ENCODE results near the gene STOML1.
"Not testable (repeated sequence)": the region's sequence is repeated elsewhere in the genome, so short reads cannot be mapped to it uniquely, and the experiment has no call there.

Gene STOML1

GRCh38 chr15:73960472-73961070 is 31.5 kb downstream of the STOML1 start:
- not testable (repeated sequence) for DNase-seq (ENCODE audit: low spot score)

GRCh38 chr15:73959801-73960200 is 32.3 kb downstream of the STOML1 start:
- no peak for DNase-seq (ENCODE audit: low spot score)

GRCh38 chr15:73959012-73959581 is 33.0 kb downstream of the STOML1 start:
- peak; percentile 87 for DNase-seq (ENCODE audit: low spot score)

DNA sequence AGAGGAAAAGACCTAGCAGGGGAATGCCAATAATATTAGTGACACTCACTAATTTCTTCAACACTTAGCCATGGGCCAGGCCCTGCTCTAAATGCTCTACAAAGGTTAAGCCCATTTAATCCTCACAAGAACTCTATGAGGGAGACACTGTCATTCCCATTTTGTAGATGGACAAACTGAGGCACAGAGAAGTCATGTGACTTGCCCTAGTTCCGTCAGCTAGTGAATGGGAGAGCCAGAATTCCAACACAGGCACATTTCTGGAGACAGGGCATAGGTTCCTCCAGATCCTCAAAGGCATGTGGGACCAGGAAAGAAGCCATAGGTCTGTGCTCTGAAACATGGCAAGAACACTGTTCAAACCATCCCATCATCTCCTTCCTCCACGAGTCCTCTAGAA is 34.3 kb downstream of the STOML1 start:
- no peak for DNase-seq (ENCODE audit: low spot score)

- peak; percentile 86 for DNase-seq (ENCODE audit: low spot score)
These were observed 34.8 kb downstream of the STOML1 start for GRCh38 chr15:73957276-73957675.

GRCh38 chr15:73956743-73957135 is 35.4 kb downstream of the STOML1 start:
- peak; percentile 98 for DNase-seq (ENCODE audit: low spot score)

DNA sequence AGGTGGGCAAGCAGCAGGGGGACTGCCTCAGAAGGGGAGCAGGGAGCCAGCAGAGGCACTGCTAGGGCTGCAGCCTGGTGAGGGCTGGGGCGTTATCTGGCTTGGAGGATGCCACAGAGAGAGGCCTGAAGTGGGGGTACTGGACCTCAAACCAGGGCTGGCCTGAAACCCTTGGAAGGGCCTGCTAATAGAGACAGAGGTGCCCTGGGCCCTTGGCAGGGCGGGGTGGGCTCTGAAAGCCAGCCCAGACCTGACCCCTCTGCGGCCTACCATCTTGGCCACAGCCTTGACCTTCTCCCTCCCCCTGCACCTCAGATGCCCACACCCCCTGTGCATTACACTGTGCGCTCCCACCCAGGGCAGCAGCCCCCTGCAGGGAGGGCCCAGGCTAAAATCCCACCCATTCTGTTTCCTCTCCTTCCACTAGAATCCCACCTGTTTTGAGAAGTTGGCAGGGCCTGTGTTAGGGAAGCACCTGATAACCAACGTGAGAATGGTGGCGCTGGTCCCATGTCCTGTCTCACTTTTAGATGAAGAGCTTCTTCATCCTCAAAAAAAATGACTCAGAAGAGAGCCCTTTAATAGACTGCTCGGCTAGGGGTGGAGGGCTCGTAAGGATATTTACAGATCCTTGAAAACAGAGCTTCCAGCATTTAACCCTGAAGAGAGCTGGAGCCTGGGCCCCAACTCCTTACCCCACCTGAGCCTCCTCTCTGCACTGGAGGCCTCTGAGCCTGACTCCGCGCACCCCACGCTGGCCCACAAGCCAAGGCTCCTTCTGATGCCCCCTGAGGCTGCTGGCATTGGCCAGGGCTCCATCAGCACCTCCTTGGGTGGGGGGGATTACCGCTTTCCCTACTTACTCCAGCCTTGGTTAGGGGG is 36.0 kb downstream of the STOML1 start:
- no peak for DNase-seq (ENCODE audit: low spot score)

DNA sequence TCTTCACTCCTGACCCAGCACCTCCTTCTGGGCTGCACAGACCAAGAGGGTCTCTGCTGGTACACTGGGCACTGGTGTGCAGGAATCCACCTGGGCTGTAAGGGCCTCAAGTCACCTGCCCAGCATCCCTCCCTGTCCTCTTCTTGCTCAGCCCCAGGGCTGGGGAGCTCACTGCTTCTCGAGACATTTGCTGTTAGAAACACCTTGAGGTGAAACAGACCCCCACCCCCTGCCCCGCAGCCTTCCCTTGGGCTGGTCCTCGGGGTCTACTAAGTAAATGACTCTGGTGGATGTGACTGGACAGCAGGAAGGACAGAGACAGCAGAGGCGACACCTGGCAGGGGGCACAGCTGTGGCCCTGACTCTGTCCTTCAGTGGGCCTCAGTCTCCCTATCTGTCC is 36.8 kb downstream of the STOML1 start:
- DNase-seq (ENCODE audit: low spot score): no peak

DNA sequence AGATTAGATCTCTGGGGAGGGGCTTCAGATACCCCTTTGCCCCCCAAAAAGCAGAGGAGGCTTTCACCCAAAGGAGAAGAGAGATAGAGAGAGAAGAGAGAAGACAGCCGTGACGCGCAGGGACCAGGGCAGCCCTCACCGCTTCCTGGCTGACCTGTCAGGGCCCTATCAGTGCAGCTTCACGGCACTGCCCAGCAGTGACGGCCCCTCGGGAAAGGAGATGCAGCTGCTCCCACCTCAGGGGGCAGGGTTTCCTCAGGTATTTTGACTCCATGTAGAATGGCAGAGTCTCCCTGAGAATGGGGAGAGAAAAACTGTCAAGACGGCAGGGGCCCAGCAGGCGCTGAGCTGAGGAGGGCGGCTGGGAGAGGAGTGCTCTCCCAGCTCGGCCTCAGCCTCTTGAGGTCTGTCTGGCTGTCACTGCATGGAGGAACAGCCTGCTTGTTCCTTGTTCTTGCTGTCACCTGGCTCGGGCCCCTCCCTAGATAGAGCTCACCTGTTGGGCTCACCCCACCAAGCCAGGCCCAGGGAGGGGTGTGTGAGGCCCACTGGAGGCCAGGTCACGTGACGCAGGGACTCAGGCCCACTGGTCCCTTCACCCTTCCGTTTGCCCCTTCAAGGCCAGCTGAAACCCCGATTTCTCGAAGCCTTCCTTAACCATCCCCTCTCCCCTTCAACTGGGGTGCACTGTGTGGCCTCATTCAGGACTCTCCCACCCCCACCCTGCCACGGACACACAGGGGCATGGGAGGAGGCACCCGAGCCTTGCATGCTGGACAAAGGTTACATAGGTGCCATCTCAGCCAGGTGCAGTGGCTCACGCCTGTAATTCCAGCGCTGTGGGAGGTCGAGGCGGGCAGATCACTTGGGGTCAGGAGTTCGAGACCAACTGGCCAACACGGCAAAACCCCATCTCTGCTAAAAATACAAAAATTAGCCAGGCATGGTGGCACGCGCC is 37.6 kb downstream of the STOML1 start:
- no peak for DNase-seq (ENCODE audit: low spot score)

DNA sequence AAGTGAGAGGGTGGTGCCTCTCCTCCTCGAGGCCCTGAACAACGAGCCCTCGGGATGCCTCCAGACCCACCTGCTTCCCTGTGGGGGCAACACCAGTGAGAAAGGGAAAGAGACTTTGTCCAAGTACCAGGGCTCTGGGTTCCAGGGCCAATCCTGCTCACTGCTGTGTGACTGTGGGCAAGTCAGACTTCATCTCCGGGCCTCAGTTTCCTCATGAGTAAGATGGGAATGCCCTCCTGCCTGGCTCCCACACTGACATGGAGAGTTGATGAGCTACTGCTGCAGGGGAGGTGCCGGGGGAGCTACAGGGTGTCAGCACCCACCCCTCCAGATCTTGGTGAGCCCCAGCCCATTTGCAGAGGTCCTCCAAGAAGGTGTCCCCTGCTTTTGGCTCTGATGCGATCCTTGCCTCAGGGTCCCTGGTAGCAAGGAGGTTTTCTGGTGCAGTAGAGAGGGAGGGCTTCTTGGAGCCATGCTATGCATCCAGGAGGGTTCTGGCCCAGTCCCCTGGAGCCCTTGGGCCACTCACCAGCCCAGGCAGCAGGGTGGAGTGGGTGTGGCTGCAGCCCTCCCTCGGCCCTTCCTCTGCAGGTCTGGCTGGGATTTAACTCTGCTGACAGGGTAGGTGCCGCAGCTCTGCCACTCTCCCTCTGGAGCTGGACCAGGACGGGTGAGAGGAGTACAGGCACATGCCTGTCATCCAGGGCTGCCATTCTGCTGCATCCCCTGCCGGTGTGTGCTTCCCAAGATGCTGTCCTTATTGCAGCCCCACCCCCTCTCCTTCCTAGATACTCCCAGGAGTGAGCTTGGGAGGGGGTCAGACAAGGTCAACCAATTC is 39.0 kb downstream of the STOML1 start:
- DNase-seq (ENCODE audit: low spot score): no peak

- no peak for DNase-seq (ENCODE audit: low spot score)
These were observed 39.8 kb downstream of the STOML1 start for GRCh38 chr15:73952171-73952912.

DNA sequence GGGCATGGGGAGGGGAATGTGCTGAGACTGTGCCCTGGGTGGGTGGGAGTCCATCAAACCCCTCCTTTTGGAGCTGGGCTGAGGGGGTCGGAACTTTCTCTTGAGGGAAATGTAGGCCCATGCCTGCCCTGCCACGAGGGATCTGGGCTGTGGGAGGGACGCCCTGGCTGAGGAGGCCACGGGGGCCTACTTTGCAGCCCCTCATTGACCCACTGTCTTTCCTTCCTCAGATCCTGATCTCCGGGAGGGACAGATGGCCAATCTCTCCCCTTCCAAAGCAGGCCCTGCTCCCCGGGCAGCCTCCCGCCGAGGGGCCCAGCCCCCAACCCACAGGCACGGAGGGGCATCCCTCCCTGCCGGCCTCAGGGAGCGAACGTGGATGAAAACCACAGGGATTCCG is 40.5 kb downstream of the STOML1 start:
- DNase-seq (ENCODE audit: low spot score): no peak

GRCh38 chr15:73950831-73951561 is 41.1 kb downstream of the STOML1 start:
- DNase-seq (ENCODE audit: low spot score): peak; percentile 91

DNA sequence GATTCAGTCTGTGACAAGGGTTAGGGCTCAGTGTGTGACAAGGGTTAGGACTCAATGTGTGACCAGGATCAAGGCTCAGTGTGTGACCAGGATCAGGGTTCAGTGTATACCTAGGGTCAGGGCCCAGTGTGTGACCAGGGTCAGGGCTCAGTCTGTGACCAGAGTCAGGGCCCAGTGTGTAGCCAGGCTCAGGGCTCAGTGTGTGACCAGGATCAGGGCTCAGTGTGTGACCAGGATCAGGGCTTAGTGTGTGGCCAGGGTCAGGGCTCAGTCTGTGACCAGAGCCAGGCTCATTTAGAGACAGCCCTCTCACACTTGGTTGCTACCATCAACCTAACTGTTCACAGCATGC is 41.6 kb downstream of the STOML1 start:
- DNase-seq (ENCODE audit: low spot score): no peak

GRCh38 chr15:73949496-73949895 is 42.6 kb downstream of the STOML1 start:
- no peak for DNase-seq (ENCODE audit: low spot score)

- DNase-seq (ENCODE audit: low spot score): no peak
These were observed 43.1 kb downstream of the STOML1 start for GRCh38 chr15:73948982-73949381.

DNA sequence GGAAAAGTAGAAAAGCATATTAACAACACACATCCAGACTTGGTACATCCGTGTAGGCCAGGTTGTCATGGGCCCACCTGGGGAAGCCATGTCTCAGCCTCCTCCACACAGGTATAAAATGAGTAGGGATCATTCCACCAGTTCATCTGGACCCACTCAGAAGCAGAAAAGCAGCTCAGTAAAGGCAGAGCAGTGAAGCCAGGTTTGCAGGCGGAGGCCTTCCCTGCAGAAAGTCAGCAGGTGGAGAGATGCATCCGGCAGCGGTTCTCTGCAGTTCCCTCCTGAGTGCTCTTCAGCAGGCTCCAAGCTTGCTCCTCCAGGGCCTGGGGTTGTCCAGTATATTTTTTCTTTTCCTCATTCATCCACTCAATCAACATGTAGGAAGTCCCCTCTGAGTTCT is 43.7 kb downstream of the STOML1 start:
- no peak for DNase-seq (ENCODE audit: low spot score)

- DNase-seq (ENCODE audit: low spot score): no peak
These were observed 44.4 kb downstream of the STOML1 start for GRCh38 chr15:73947651-73948050.

DNA sequence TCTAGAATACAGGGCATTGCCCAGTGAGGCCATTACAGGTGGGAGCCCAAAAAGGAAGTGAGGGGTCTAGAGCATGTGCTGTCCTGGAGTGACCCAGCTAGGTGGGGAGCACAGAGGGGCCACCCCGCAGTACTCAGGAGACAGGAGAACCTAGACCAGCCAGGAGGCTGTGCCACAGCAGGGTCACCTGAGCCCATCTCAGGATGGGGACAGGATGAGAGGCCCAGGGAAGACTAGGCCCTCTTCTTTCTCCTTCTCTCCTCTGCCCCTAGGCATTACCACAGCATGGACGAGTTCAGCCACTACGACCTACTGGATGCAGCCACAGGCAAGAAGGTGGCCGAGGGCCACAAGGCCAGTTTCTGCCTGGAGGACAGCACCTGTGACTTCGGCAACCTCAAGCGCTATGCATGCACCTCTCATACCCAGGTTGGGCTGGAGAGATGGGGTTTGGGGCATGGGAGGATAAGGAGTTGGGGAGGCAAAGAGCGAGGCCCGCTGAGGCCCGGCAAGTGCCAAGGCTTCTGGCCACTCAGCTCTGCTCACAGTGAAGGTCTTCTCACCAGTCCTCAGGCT is 45.2 kb downstream of the STOML1 start:
- no peak for DNase-seq (ENCODE audit: low spot score)

Data from SW480 (cell line).